Muscle of leg (tissue), 11 donors: ENCODE results near the gene HOXA3. TPM values are rescaled to one million over a fixed set of nuclear protein-coding genes. Genes with fewer than 3 reads are reported as not detected.

Experiments used
- DNase-seq: peaks from one replicate; pipeline ENCODE4 v3.0.0; 2013
- H3K27ac ChIP-seq: one replicate; pipeline ENCODE4 v1.5.1; 2013; ENCODE audit warnings: mild to moderate bottlenecking, low read length, control low read depth
- H3K27me3 ChIP-seq: one replicate; pipeline ENCODE4 v1.6.1; 2013; ENCODE audit warnings: low read length; ENCODE audit not compliant: control insufficient read depth, insufficient read depth
- H3K36me3 ChIP-seq: one replicate; pipeline ENCODE4 v1.6.1; 2013; ENCODE audit warnings: low read length; ENCODE audit not compliant: control insufficient read depth, insufficient read depth
- H3K4me1 ChIP-seq: one replicate; pipeline ENCODE4 v1.6.1; 2013; ENCODE audit warnings: low read length; ENCODE audit not compliant: control insufficient read depth, insufficient read depth
- H3K4me3 ChIP-seq: one replicate; pipeline ENCODE4 v1.5.1; 2013; ENCODE audit warnings: low read length, control low read depth
- H3K9me3 ChIP-seq: replicated peaks from 2 replicates; pipeline ENCODE4 v1.6.1; 2013; ENCODE audit warnings: low read depth, low read length; ENCODE audit not compliant: control insufficient read depth
- WGBS: methylation state at CpG from one replicate; pipeline ENCODE4 v1.1.5; 2013; ENCODE audit warnings: missing lambda C conversion rate; ENCODE audit not compliant: insufficient coverage; 5-methylcytosine and 5-hydroxymethylcytosine counted together
- polyA plus RNA-seq, 8 donors: library from polyadenylated mRNA; unstranded; fragments of 120-200 nt; gene quantifications; one replicate each; pipeline versions ENCODE4 v1.2.1 to v1.2.3, GENCODE V29; 2013; ENCODE audit warnings: inconsistent platforms in 1 of 8, low replicate concordance in 1 of 8; ENCODE audit not compliant: insufficient read length in 8 of 8, insufficient read depth in 1 of 8
- total RNA-seq: library from RNA; stranded (reverse); fragments of 120-200 nt; gene quantifications from one replicate; pipeline ENCODE4 v1.2.4, GENCODE V29; 2013

Gene HOXA3
- total and polyA plus RNA-seq, 9 donors: 4.7 to 12.5 (median 9.3) TPM

DNA sequence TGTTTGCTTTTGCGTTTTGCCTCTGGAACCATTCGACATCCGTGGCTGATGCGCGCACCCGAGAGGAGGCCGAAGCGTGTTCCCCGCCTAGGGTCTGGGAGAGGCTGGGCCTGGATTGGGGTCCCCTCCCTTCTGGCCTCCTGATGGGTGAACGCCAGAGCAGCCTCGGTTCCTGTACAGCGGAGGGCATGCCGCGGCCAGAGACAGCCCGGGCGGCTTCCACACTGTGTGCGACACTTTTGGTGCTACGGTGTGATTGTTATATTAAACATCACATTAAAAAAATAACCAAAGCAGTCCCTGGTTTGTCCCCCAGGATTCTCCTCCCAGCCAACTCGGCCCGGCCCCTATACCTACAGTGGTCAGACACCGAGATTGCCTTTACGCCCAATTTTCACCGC lies 7.8 kb upstream of the HOXA3 start:
- peaks cover 10% of the 10 kb centered on the region for H3K36me3 ChIP-seq
- peaks cover 57% of the 10 kb centered on the region for H3K4me1 ChIP-seq
- peak; percentile 70 for DNase-seq
- H3K4me3 ChIP-seq: peak overlapping the region; percentile 72
- peaks cover 59% of the 10 kb centered on the region for H3K27me3 ChIP-seq
- 31% methylated on average over 14 of the region's 23 CpGs for WGBS
- H3K27ac ChIP-seq: peak overlapping the region; percentile 97
- no peaks in the 10 kb centered on the region for H3K9me3 ChIP-seq

GRCh38 chr7:27159266-27160144 lies 7.1 kb upstream of the HOXA3 start:
- WGBS: 79% methylated on average over 16 of the region's 27 CpGs
- no peak for DNase-seq
- Histone ChIP-seq H3K9me3 (no peaks in the 10 kb centered on the region), H3K27me3 (peaks cover 61% of the 10 kb centered on the region), H3K4me1 (peaks cover 58% of the 10 kb centered on the region), H3K36me3 (peaks cover 13% of the 10 kb centered on the region), H3K4me3 (peak overlapping the region; percentile 72), H3K27ac (peak overlapping the region; percentile 97)

DNA sequence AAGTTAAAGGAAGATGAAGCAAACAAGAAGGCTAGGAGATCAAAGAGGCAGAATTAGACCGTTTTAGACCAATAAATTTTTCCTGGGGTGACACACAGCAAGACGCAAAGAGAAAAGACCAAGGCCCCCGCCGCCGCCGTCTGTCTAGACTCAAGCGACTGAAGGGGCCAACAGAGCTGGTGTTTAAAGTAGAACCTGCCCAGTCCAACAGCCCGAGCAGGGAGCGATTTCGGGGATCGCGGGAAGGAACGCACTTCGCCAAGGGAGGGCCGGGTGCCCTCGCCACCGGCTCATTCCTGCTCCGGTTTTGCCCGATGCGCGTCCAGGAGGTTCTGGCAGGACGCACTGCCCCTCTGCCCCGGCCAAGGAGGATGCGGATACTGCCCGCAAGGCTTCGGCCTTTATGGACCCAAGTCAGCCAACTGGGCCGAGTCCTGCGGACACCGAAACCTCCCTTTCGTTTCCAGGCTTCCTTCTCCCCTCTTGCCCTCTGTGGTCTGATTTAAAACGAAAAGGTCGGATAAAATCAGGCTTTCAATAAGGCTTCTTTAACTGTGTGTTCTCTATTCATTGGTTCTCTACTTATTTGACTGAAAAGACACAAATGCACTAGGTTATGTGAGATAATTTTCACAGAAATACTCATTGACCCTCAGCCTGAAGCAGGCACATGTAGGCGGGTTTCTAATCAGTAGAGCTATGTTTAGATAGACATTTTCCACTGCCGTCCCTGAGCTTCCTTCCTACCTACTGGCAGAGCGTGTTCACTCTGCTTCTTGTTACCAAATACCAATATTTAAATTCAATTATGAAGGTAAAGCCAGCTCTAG lies 6.3 kb upstream of the HOXA3 start:
- H3K27me3 ChIP-seq: peaks cover 64% of the 10 kb centered on the region
- H3K36me3 ChIP-seq: peaks cover 20% of the 10 kb centered on the region
- H3K4me1 ChIP-seq: peaks cover 61% of the 10 kb centered on the region
- H3K27ac ChIP-seq: peak overlapping the region; percentile 97
- 83% methylated on average over 25 of the region's 35 CpGs for WGBS
- H3K9me3 ChIP-seq: no peaks in the 10 kb centered on the region
- peak overlapping the region; percentile 19 for H3K4me3 ChIP-seq
- DNase-seq: no peak

DNA sequence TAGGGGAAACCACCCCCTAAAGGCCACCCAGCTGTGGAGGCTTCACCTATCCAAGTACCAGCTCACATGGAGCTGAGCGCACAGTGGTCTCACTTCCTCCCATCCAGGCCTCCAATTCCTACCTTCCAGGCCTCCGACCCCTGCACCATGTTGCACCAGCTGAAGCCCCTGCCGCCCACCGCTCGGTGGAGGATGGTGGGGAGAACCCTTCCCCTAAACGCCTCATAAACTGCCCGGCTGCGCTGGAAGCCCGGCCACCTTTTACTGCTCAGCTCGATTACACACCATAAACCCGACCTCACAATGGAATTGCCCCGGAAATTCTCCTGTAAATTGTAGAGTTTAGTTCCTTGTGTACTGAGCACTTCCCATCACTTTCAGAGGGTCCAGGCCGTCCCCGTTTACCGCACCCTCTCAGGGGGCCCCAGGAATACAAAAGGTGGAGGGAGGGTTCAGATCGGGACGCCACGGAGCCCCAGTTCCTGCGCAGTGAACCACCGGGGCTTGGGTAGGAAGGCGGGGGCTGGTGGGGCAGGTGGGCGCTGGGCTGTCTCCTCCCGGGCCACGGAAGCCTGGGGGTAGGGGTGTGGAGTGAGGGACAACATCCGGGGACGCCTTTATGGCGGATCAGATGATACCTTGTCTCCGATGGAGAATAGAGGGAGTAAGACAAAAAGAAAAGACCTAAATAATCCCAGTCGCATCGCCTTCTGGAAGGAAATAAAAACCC lies 5.5 kb upstream of the HOXA3 start:
- Histone ChIP-seq H3K4me1 (peaks cover 68% of the 10 kb centered on the region), H3K27ac (peak overlapping the region; percentile 29), H3K27me3 (peaks cover 65% of the 10 kb centered on the region), H3K9me3 (no peaks in the 10 kb centered on the region), H3K4me3 (peak overlapping the region; percentile 19), H3K36me3 (peaks cover 16% of the 10 kb centered on the region)
- WGBS: 74% methylated on average over 15 of the region's 30 CpGs
- no peak for DNase-seq

GRCh38 chr7:27156916-27157701 lies 4.7 kb upstream of the HOXA3 start:
- peak overlapping the region; percentile 92 for H3K27ac ChIP-seq
- H3K27me3 ChIP-seq: peaks cover 73% of the 10 kb centered on the region
- WGBS: 22% methylated on average over 10 of the region's 30 CpGs
- H3K36me3 ChIP-seq: peaks cover 15% of the 10 kb centered on the region
- peaks cover 74% of the 10 kb centered on the region for H3K4me1 ChIP-seq
- DNase-seq: no peak
- peak overlapping the region; percentile 60 for H3K4me3 ChIP-seq
- H3K9me3 ChIP-seq: no peaks in the 10 kb centered on the region

DNA sequence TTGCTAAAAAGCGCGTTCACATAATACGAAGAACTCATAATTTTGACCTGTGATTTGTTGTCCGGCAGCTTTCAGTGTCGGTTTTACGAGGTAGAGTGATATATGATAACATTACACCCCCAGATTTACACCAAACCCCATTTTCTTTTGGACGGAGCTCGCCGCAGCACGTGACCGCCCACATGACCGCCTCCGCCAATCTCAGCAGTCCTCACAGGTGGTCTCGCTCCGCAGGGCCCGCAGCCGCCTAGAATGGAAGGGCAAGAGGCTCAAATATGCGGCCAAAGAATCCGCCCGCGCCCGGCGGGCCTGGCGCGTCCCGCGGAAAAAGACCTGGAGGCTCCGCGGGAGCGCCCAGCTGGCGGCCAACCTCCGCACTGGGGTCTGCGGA lies 4.1 kb upstream of the HOXA3 start, which contains the start of gene HOXA7:
Gene HOXA7 (minus strand): TSS at position 168 of the 391 bp plus-strand sequence. CDS start 130 bp downstream, at position 38.
- peaks cover 74% of the 10 kb centered on the region for H3K4me1 ChIP-seq
- DNase-seq: peak; percentile 95
- peak within 1 kb of the TSS; percentile 60 for H3K4me3 ChIP-seq
- H3K36me3 ChIP-seq: peaks cover 10% of the 10 kb centered on the region
- under 1% methylated on average over 26 of the region's 33 CpGs for WGBS
- H3K9me3 ChIP-seq: no peaks in the 10 kb centered on the region
- H3K27ac ChIP-seq: peak within 1 kb of the TSS; percentile 92
- H3K27me3 ChIP-seq: peaks cover 74% of the 10 kb centered on the region

DNA sequence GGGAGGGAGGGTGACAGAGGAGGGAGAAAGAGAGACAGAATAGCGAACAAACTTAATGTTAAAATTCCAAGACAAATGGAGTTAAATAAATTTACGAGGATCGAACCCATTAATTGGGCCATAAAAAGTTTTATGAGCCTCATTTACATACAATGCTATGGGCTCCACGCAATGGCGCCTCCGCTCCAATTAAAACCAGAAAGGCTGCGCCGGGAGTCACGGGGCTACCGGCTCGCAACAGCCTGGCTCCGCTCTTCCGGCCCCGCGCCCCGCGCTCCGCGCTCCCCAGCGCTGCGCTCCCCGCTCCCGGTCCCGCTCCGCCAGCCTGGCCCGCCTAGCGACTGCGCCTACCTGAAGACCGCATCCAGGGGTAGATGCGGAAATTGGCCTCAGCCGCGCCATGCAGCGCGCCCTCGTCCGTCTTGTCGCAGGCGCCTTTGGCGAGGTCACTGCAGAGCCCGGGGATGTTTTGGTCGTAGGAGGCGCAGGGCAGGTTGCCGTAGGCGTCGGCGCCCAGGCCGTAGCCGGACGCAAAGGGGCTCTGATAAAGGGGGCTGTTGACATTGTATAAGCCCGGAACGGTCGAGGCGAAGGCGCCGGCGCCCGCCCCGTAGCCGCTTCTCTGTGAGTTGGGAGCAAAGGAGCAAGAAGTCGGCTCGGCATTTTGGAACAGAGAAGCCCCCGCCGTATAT lies 3.6 kb upstream of the HOXA3 start:
- Histone ChIP-seq H3K4me3 (peak overlapping the region; percentile 60), H3K27me3 (peaks cover 80% of the 10 kb centered on the region), H3K27ac (peak overlapping the region; percentile 92), H3K36me3 (peaks cover 10% of the 10 kb centered on the region), H3K4me1 (peaks cover 75% of the 10 kb centered on the region), H3K9me3 (no peaks in the 10 kb centered on the region)
- peak; percentile 64 for DNase-seq
- under 1% methylated on average over 59 of the region's 63 CpGs for WGBS

GRCh38 chr7:27154901-27155815 lies 2.8 kb upstream of the HOXA3 start:
- Histone ChIP-seq H3K9me3 (no peaks in the 10 kb centered on the region), H3K4me1 (peaks cover 76% of the 10 kb centered on the region), H3K27me3 (peaks cover 80% of the 10 kb centered on the region), H3K27ac (peak overlapping the region; percentile 92), H3K36me3 (peaks cover 10% of the 10 kb centered on the region), H3K4me3 (peak overlapping the region; percentile 60)
- no peak for DNase-seq
- 46% methylated on average over 36 of the region's 48 CpGs for WGBS
